ENCODE results near the gene IFNLR1.

DNA sequence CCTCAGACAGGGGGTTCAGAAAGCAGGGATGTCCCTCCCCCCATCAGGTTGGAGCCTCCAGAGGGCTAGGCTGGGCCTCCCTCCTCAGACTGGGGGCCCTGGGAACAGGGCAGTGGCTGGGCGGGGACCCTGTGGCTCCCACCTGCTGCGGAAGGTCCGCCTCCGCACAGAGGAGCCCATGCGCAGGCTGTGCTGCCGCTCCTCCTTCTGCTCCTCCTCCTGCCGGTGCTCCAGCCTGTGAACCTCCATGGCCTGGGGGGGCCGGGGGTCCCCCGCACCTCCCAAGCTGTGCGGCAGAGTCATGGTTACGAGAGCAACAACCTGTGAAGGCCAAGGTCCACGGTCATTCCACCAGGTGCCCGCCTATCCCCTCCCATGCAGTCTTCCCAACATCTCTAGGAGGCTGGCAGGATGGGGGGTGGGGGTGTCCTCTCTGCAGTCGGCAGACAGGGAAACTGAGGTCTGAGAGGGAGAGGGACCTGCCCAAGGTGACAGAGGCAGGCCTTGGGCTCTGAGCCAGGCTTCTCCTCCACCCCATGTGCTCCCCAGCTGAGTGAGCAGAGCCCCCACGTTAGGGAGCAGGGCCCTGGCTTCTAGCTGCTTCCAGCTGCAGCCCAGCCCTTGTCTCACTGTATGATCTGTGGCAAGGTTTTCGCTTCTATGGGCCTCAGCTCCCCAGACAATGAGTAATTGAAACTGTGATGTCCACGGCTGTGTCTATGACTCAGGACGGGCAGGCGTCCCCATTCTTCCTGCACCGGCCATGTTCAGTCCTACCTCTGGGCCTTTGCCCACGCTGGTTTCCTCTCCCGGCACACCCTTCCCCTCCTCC lies 78.5 kb downstream of the IFNLR1 start:
- peak; percentile 19 for TF ChIP-seq POLR2A (IDR thresholded peaks at IDR 0.05)
- TF ChIP-seq, protein P1, sequence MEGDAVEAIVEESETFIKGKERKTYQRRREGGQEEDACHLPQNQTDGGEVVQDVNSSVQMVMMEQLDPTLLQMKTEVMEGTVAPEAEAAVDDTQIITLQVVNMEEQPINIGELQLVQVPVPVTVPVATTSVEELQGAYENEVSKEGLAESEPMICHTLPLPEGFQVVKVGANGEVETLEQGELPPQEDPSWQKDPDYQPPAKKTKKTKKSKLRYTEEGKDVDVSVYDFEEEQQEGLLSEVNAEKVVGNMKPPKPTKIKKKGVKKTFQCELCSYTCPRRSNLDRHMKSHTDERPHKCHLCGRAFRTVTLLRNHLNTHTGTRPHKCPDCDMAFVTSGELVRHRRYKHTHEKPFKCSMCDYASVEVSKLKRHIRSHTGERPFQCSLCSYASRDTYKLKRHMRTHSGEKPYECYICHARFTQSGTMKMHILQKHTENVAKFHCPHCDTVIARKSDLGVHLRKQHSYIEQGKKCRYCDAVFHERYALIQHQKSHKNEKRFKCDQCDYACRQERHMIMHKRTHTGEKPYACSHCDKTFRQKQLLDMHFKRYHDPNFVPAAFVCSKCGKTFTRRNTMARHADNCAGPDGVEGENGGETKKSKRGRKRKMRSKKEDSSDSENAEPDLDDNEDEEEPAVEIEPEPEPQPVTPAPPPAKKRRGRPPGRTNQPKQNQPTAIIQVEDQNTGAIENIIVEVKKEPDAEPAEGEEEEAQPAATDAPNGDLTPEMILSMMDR (IDR thresholded peaks at IDR 0.05) = no peak

Data from transverse colon (tissue), 3 donors.